Tongue (tissue), 2 donors: ENCODE results near the gene ZFP3. TPM values are rescaled to one million over a fixed set of nuclear protein-coding genes. Genes with fewer than 3 reads are reported as not detected.
"Not testable (repeated sequence)": the region's sequence is repeated elsewhere in the genome, so short reads cannot be mapped to it uniquely, and the experiment has no call there.

ENCODE experiments used
- DNase-seq: peaks from one replicate; pipeline ENCODE4 v3.0.0-alpha.2; 2015
- total RNA-seq: library from RNA; depleted of rRNA; stranded (reverse); fragments of >200 nt; gene quantifications from one replicate; pipeline ENCODE4 v1.2.3, GENCODE V29; 2014

The ZFP3 gene
- total RNA-seq, 1 donor from 2014 or later: 9.5 TPM

- DNase-seq: no peak
Observed at GRCh38 chr17:5077781-5078105, 524 bp upstream of the ZFP3 start.

- DNase-seq: no peak
Observed at GRCh38 chr17:5080591-5080990, 2.3 kb downstream of the ZFP3 start.

- no peak for DNase-seq
Observed at GRCh38 chr17:5092218-5093010, 14.1 kb downstream of the ZFP3 start.

- DNase-seq: no peak
Observed at GRCh38 chr17:5096731-5097100, 18.4 kb downstream of the ZFP3 start.

GRCh38 chr17:5097101-5097834, 19.0 kb downstream of the ZFP3 start:
- DNase-seq: peak; percentile 93

GRCh38 chr17:5099271-5099670, 21.0 kb downstream of the ZFP3 start:
- DNase-seq: no peak

GRCh38 chr17:5100832-5101231, 22.6 kb downstream of the ZFP3 start:
- no peak for DNase-seq

- no peak for DNase-seq
Observed at GRCh38 chr17:5110816-5111215, 32.5 kb downstream of the ZFP3 start.

- peak; percentile 97 for DNase-seq
Observed at GRCh38 chr17:5111402-5112204, 33.3 kb downstream of the ZFP3 start, which contains the start of gene ZNF232. TSS of gene ZNF232 (minus strand) at chr17:5111878. CDS start at chr17:5111822, 56 bp downstream.

GRCh38 chr17:5115673-5116651, 37.7 kb downstream of the ZFP3 start, which contains the start of gene USP6:
TSS of gene USP6 (plus strand) at chr17:5116032. CDS start at chr17:5130368, 14,336 bp downstream.
- DNase-seq: peak; percentile 88

- no peak for DNase-seq
Observed at GRCh38 chr17:5118219-5118618, 40.0 kb downstream of the ZFP3 start.

- DNase-seq: no peak
Observed at GRCh38 chr17:5120036-5120435, 41.8 kb downstream of the ZFP3 start.

GRCh38 chr17:5120436-5121185, 42.3 kb downstream of the ZFP3 start:
- DNase-seq: peak; percentile 81

GRCh38 chr17:5121186-5121841, 43.0 kb downstream of the ZFP3 start:
- DNase-seq: no peak

- not testable (repeated sequence) for DNase-seq
Observed at GRCh38 chr17:5122056-5122455, 43.8 kb downstream of the ZFP3 start.

- DNase-seq: peak; percentile 60
Observed at GRCh38 chr17:5122586-5123342, 44.5 kb downstream of the ZFP3 start.

- peak; percentile 14 for DNase-seq
Observed at GRCh38 chr17:5123343-5124124, 45.3 kb downstream of the ZFP3 start.

- peak; percentile 38 for DNase-seq
Observed at GRCh38 chr17:5124125-5124760, 46.0 kb downstream of the ZFP3 start.
